Endothelial cell of umbilical vein (primary cell): Measurements from ENCODE around the gene ANO4. TPM values are rescaled to one million over a fixed set of nuclear protein-coding genes. Genes with fewer than 3 reads are reported as not detected.

Source experiments
- BruUV-seq: library from RNA; stranded (reverse); fragments of 400-500 nt; replicated peaks from 2 replicates; lab custom pipeline; 2021; lab: Mats Ljungman, UMichigan
- CTCF ChIA-PET: fragments of 300-600, 350-600 bp; sonication (Branson Sonifier 250); formaldehyde crosslinking; loops from one replicate; lab custom pipeline; 2021; ENCODE audit warnings: antibody characterized with exemption, inconsistent platforms; lab: Charles Lee
- POLR2A ChIA-PET: fragments of 300-600, 350-600 bp; sonication (Branson Sonifier 250); formaldehyde crosslinking; loops from one replicate; lab custom pipeline; 2021; ENCODE audit warnings: antibody characterized with exemption, inconsistent platforms; lab: Charles Lee
- DNase-seq: peaks from one replicate; pipeline ENCODE4 v3.0.0-alpha.2; 2011; ENCODE audit warnings: low read depth, low spot score
- FAIRE-seq: peaks from 2 replicates; lab custom pipeline; 2011; peaks lifted over from hg19 to GRCh38; lab: Jason Lieb, UNC
- H2AFZ ChIP-seq: 2 replicates; pipeline ENCODE4 v1.6.0; 2012; ENCODE audit warnings: low read depth, low read length, control low read depth, inconsistent platforms
- H3K27ac ChIP-seq: 2 replicates; pipeline ENCODE4 v1.5.1; 2011; ENCODE audit warnings: low read depth, mild to moderate bottlenecking, control low read depth, low read length, moderate library complexity; ENCODE audit not compliant: insufficient read depth
- H3K27me3 ChIP-seq, 2 experiments: 2 replicates each; pipeline versions ENCODE4 v1.6.0 to v1.6.1; 2011; ENCODE audit warnings: low read length in 2 of 2, mixed read lengths in 1 of 2; ENCODE audit not compliant: control insufficient read depth in 2 of 2, insufficient read depth in 2 of 2
- H3K36me3 ChIP-seq, 2 experiments: 2 replicates in 1 of 2; 3 replicates in 1 of 2; pipeline ENCODE4 v1.5.1; 2011; ENCODE audit warnings: low read length in 2 of 2, mild to moderate bottlenecking in 1 of 2, moderate library complexity in 1 of 2; ENCODE audit not compliant: control insufficient read depth in 2 of 2, insufficient read depth in 2 of 2; ENCODE audit errors: extremely low read depth in 1 of 2
- H3K4me1 ChIP-seq: 3 replicates; pipeline ENCODE4 v1.5.1; 2011; ENCODE audit warnings: mild to moderate bottlenecking, low read length; ENCODE audit not compliant: control insufficient read depth, insufficient read depth; ENCODE audit errors: extremely low read depth
- H3K4me2 ChIP-seq: 2 replicates; pipeline ENCODE4 v1.6.1; 2011; ENCODE audit warnings: low read length, control low read depth, mixed read lengths; ENCODE audit not compliant: insufficient read depth
- H3K4me3 ChIP-seq, 3 experiments: fragments of 200-600 bp in 1 of 3; sonication (generic), shearing (Covaris generic) in 1 of 3; replicated peaks in 1 of 3; 2 replicates each; pipeline ENCODE4 v1.5.1; 2011 to 2016; ENCODE audit warnings: control low read depth in 3 of 3, low read length in 3 of 3, mild to moderate bottlenecking in 2 of 3, inconsistent platforms in 1 of 3, low read depth in 1 of 3, moderate library complexity in 1 of 3; ENCODE audit not compliant: insufficient read depth in 1 of 3
- H3K79me2 ChIP-seq: 2 replicates; pipeline ENCODE4 v1.6.0; 2012; ENCODE audit warnings: low read length, inconsistent platforms; ENCODE audit not compliant: control insufficient read depth, insufficient read depth
- H3K9ac ChIP-seq: replicated peaks from 2 replicates; pipeline ENCODE3; 2011; ENCODE audit warnings: low read length, control low read depth; ENCODE audit not compliant: insufficient read depth; ENCODE audit errors: extremely low read depth
- H3K9me1 ChIP-seq: replicated peaks from 3 replicates; pipeline ENCODE4 v1.6.0; 2011; ENCODE audit warnings: mild to moderate bottlenecking, low read length; ENCODE audit not compliant: control insufficient read depth, insufficient read depth; ENCODE audit errors: extremely low read depth
- H3K9me3 ChIP-seq: replicated peaks from 2 replicates; pipeline ENCODE4 v1.5.1; 2012; ENCODE audit warnings: low read length, inconsistent platforms; ENCODE audit not compliant: control insufficient read depth, insufficient read depth
- H4K20me1 ChIP-seq: replicated peaks from 2 replicates; pipeline ENCODE3; 2011; ENCODE audit warnings: mild to moderate bottlenecking, low read length; ENCODE audit not compliant: control insufficient read depth, insufficient read depth; ENCODE audit errors: extremely low read depth
- EZH2 ChIP-seq: IDR thresholded peaks from 2 replicates; pipeline ENCODE4 v1.6.1; 2012; ENCODE audit warnings: borderline replicate concordance, low read depth, mild to moderate bottlenecking, moderate library complexity, low read length, inconsistent platforms; ENCODE audit not compliant: severe bottlenecking
- FOS ChIP-seq: IDR thresholded peaks from 2 replicates; pipeline ENCODE4 v1.6.1; 2011; ENCODE audit warnings: mild to moderate bottlenecking, low read length, moderate library complexity, borderline replicate concordance; ENCODE audit not compliant: insufficient read depth
- GATA2 ChIP-seq: IDR thresholded peaks from 2 replicates; pipeline ENCODE4 v1.7.0; 2011; ENCODE audit warnings: low read depth, mild to moderate bottlenecking, moderate library complexity, mixed read lengths, low read length; ENCODE audit not compliant: insufficient read length, insufficient read depth
- JUN ChIP-seq: IDR thresholded peaks from 2 replicates; pipeline ENCODE4 v1.6.1; 2011; ENCODE audit warnings: borderline replicate concordance, low read depth; ENCODE audit not compliant: insufficient read length, insufficient read depth
- MYC ChIP-seq: IDR thresholded peaks from one replicate; pipeline ENCODE4 v1.6.1; 2011; ENCODE audit warnings: mild to moderate bottlenecking, low read depth, low read length
- POLR2A ChIP-seq: IDR thresholded peaks from 2 replicates; pipeline ENCODE4 v1.6.1; 2012; ENCODE audit warnings: low read depth, mild to moderate bottlenecking, control low read depth, low read length
- POLR2AphosphoS5 ChIP-seq: IDR thresholded peaks from 2 replicates; pipeline ENCODE4 v1.6.1; 2012; ENCODE audit warnings: low read depth, mild to moderate bottlenecking, control low read depth, low read length, moderate library complexity; ENCODE audit not compliant: insufficient read depth
- dilution Hi-C: fragments of 300-500 bp; cut with MboI; formaldehyde crosslinking; loops from one replicate; pipeline ENCODE4 v1.15.0; 2019; ENCODE audit warnings: low sequenced_read_pairs; ENCODE audit not compliant: extremely low pct_ligation_motif_present
- intact Hi-C: fragments of 100-400 bp; cut with micrococcal nuclease; formaldehyde crosslinking; loops from one replicate; pipeline ENCODE4 v1.10.0; 2022
- polyA plus RNA-seq, 4 experiments: library from polyadenylated mRNA; depleted of rRNA in 3 of 4; stranded (reverse) in 3 of 4; unstranded in 1 of 4; fragments of >200 nt; gene quantifications; 2 replicates each; pipeline versions ENCODE4 v1.2.1 to v1.2.3, GENCODE V29; 2011 to 2012; ENCODE audit warnings: missing spikeins in 1 of 4
- total RNA-seq: library from RNA; stranded (reverse); gene quantifications from 2 replicates; pipeline ENCODE4 v1.2.3, GENCODE V29; 2021
- TF ChIP-seq, protein P1 (sequence below): IDR thresholded peaks from 2 replicates; pipeline ENCODE4 v1.6.1; 2011; ENCODE audit not compliant: insufficient read depth, insufficient read length
- TF ChIP-seq, protein P2 (sequence below), 2 donors: IDR thresholded peaks; 1 replicate in 1 of 2; 2 replicates in 1 of 2; pipeline ENCODE4 v1.5.1; 2011; ENCODE audit warnings: low read length in 2 of 2, mild to moderate bottlenecking in 2 of 2, moderate library complexity in 2 of 2, control low read depth in 1 of 2, inconsistent platforms in 1 of 2, low read depth in 1 of 2; ENCODE audit not compliant: insufficient read depth in 1 of 2; ENCODE audit errors: extremely low read depth in 1 of 2

Gene ANO4
- total and polyA plus RNA-seq, 2 donors (not counting 3 experiments of a cell fraction or from before 2014, with no cell fraction given) = 0.25 TPM; not detected in 1

DNA sequence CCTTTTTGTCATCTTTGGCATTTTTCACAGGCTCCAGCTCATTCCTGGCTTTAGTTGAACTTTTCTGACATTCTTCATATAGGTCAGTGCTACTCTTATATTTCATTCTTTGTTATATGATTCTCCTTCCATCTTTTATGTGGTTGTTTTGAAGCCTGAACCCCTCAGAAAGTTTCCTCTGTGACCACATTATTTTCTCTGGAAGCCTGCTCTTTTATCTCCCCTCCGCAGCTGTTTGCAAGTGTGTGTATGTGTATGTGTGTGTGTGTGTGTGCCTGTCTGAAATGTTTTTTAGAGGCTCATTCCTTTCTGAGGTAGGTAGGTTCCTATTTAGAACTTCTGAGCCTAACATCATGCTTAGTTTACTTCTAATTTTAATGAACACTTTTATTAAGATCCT, 47.6 kb downstream of the ANO4 start:
- Histone ChIP-seq H3K36me3 (no peaks in the 10 kb centered on the region), H3K4me3 (no peak overlapping the region), H3K79me2 (no peaks in the 10 kb centered on the region), H3K9me1 (no peaks in the 10 kb centered on the region), H3K4me2 (no peak overlapping the region), H3K9ac (no peak overlapping the region), H3K9me3 (no peaks in the 10 kb centered on the region), H2AFZ (no peak overlapping the region), H4K20me1 (no peaks in the 10 kb centered on the region), H3K27me3 (no peaks in the 10 kb centered on the region), H3K4me1 (peaks cover 4% of the 10 kb centered on the region), H3K27ac (no peak overlapping the region)
- POLR2A ChIA-PET = no interaction called here
- BruUV-seq = no TSS peak
- FAIRE-seq (no peak), DNase-seq (peak; percentile 55)
- TF ChIP-seq, protein P1, sequence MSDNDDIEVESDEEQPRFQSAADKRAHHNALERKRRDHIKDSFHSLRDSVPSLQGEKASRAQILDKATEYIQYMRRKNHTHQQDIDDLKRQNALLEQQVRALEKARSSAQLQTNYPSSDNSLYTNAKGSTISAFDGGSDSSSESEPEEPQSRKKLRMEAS = no peak
- TF ChIP-seq MYC = no peak
- TF ChIP-seq FOS = no peak
- intact Hi-C loops = no loop called here
- CTCF ChIA-PET = no interaction called here
- dilution Hi-C loops = no loop called here

DNA sequence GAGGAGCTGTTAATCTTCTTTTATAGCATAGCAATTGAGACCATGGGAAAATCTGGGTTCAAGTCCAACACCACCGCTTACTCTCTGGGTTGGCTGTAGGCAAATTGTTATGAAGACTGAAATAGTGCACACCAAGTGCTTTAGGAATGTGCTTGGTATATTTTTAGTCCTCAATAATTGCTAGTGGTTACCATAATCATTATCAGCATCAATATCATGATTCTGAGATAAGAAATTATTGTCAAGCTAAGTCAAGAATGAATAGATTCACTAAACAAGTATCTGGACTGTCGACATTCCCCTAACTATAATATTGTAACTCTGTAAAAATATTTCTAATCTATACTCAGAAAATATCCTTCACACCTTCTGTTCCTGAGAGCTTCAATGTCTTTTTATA, 48.5 kb downstream of the ANO4 start:
- POLR2A ChIA-PET = no interaction called here

More for the DNA sequence above, 48.5 kb downstream of the ANO4 start:
- BruUV-seq = no TSS peak
- Histone ChIP-seq H3K4me2 (no peak overlapping the region), H3K4me1 (peaks cover 4% of the 10 kb centered on the region), H3K27me3 (no peaks in the 10 kb centered on the region), H3K36me3 (no peaks in the 10 kb centered on the region), H4K20me1 (no peaks in the 10 kb centered on the region), H3K9ac (no peak overlapping the region), H3K4me3 (no peak overlapping the region), H2AFZ (no peak overlapping the region), H3K9me1 (no peaks in the 10 kb centered on the region), H3K79me2 (no peaks in the 10 kb centered on the region), H3K27ac (no peak overlapping the region), H3K9me3 (no peaks in the 10 kb centered on the region)
- intact Hi-C loops = no loop called here
- CTCF ChIA-PET = no interaction called here
- dilution Hi-C loops = no loop called here
- TF ChIP-seq EZH2 (no peak), MYC (no peak), JUN (no peak), FOS (no peak), GATA2 (no peak), POLR2AphosphoS5 (no peak), POLR2A (no peak)
- TF ChIP-seq, protein P1 = no peak
- TF ChIP-seq, protein P2, sequence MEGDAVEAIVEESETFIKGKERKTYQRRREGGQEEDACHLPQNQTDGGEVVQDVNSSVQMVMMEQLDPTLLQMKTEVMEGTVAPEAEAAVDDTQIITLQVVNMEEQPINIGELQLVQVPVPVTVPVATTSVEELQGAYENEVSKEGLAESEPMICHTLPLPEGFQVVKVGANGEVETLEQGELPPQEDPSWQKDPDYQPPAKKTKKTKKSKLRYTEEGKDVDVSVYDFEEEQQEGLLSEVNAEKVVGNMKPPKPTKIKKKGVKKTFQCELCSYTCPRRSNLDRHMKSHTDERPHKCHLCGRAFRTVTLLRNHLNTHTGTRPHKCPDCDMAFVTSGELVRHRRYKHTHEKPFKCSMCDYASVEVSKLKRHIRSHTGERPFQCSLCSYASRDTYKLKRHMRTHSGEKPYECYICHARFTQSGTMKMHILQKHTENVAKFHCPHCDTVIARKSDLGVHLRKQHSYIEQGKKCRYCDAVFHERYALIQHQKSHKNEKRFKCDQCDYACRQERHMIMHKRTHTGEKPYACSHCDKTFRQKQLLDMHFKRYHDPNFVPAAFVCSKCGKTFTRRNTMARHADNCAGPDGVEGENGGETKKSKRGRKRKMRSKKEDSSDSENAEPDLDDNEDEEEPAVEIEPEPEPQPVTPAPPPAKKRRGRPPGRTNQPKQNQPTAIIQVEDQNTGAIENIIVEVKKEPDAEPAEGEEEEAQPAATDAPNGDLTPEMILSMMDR (IDR thresholded peaks at IDR 0.05; ENCODE audit: extremely low read depth in 1 of 2, insufficient read depth in 1 of 2, low read depth in 1 of 2, low read length in 2 of 2) = no peak
- DNase-seq (no peak), FAIRE-seq (no peak)
